Heart left ventricle (tissue), 16 donors: Measurements from ENCODE around the gene POMC. TPM values are rescaled to one million over a fixed set of nuclear protein-coding genes. Genes with fewer than 3 reads are reported as not detected.

Experiments used
- ATAC-seq, 4 donors: fragments of 200-7000 bp; cut with Tn5 transposase; one replicate each; pipeline ENCODE4 v1.9.1; 2020 to 2022; ENCODE audit warnings: moderate library complexity in 4 of 4, mild to moderate bottlenecking in 3 of 4, moderate number of reproducible peaks in 1 of 4
- DNase-seq, 5 donors: peaks; one replicate each; pipeline ENCODE4 v3.0.0-alpha.2; 2020
- H3K27ac ChIP-seq, 12 donors: fragments of 200-600 bp; sonication (generic) in 4 of 12; one replicate each; pipeline versions ENCODE4 v1.5.0 to v1.8.0; 2016 to 2022; ENCODE audit warnings: mild to moderate bottlenecking in 2 of 12
- H3K27me3 ChIP-seq, 9 donors: fragments of 200-600 bp; sonication (generic) in 2 of 9; one replicate each; pipeline versions ENCODE4 v1.5.1 to v1.8.0; 2016 to 2022; ENCODE audit warnings: mild to moderate bottlenecking in 3 of 9
- H3K36me3 ChIP-seq, 9 donors: fragments of 200-600 bp; sonication (generic) in 2 of 9; one replicate each; pipeline versions ENCODE4 v1.5.0 to v1.8.0; 2018 to 2022; ENCODE audit warnings: mild to moderate bottlenecking in 2 of 9
- H3K4me1 ChIP-seq, 12 donors: fragments of 200-600 bp; sonication (generic) in 4 of 12; one replicate each; pipeline versions ENCODE4 v1.5.0 to v1.8.0; 2016 to 2022; ENCODE audit warnings: mild to moderate bottlenecking in 3 of 12
- H3K4me3 ChIP-seq, 12 donors: fragments of 200-600 bp; sonication (generic) in 4 of 12; one replicate each; pipeline versions ENCODE4 v1.5.0 to v1.8.0; 2017 to 2022; ENCODE audit warnings: mild to moderate bottlenecking in 9 of 12, moderate library complexity in 4 of 12
- H3K9me3 ChIP-seq, 12 donors: fragments of 200-600 bp; sonication (generic) in 4 of 12; one replicate each; pipeline versions ENCODE4 v1.5.0 to v1.8.0; 2016 to 2022; ENCODE audit warnings: mild to moderate bottlenecking in 1 of 12
- POLR2A ChIP-seq, 2 donors: fragments of 450-650 bp; IDR thresholded peaks; one replicate each; pipeline ENCODE4 v1.6.1; 2017; ENCODE audit warnings: antibody characterized with exemption in 2 of 2, mild to moderate bottlenecking in 2 of 2, moderate library complexity in 2 of 2
- WGBS, 4 donors: extraction: QIAGEN DNeasy Blood & Tissue Kit in 2 of 4; methylation state at CpG; one replicate each; pipeline versions ENCODE4 v1.1.5 to v1.1.7; 2013 to 2018; 5-methylcytosine and 5-hydroxymethylcytosine counted together
- intact Hi-C, 10 donors: fragments of 100-400 bp; cut with DNase I; formaldehyde crosslinking; loops; one replicate each; pipeline versions ENCODE4 v1.11.1 to v1.14.2; 2022
- polyA plus RNA-seq, 2 donors: library from polyadenylated mRNA; stranded (reverse); fragments of 200-250 nt; gene quantifications; one replicate each; pipeline ENCODE4 v1.2.3, GENCODE V29; 2013
- total RNA-seq, 9 donors: library from RNA; depleted of rRNA in 2 of 9; stranded (reverse); fragments of >200 nt in 2 of 9; fragmentation: NEBNext Ultra II Directional in 3 of 9; extraction: Animal tissue kit (Norgen Biotek cat#: 25700) in 3 of 9; gene quantifications; one replicate each; pipeline versions ENCODE4 v1.1.0 to v1.2.4, GENCODE V29; 2016 to 2023
- TF ChIP-seq, protein P1 (sequence below), 12 donors: fragments of 200-600 bp; sonication (generic) in 4 of 12; IDR thresholded peaks; one replicate each; pipeline versions ENCODE4 v1.5.0 to v1.8.0; 2018 to 2022; ENCODE audit warnings: antibody characterized with exemption in 12 of 12, mild to moderate bottlenecking in 5 of 12
- donor health status: ischemic (EF 13 %, LVEDD 7.1; RV severe dilation, severe dysfunction).
- donor health status: healthy with polysubstance abuse.
- donor health status: DM: no; HTN: yes; CAD: no.
- donor health status: DM: no; HTN: no; CAD: no.
- donor health status: ischemic (EF 25% LVEDD 6.9; RV normal size, moderate dysfunction).
- donor health status: ischemic (EF 25% LVEDD 5.7; RV mildly dilated, moderate dysfunction).
- donor health status: healthy.
- donor health status: DM: yes; HTN: yes; CAD: no.
- donor health status: ischemic (EF 35%, LVEDD 5.7; RV mildly dilated, moderate dysfunction).
- donor health status: nonischemic (EF 11% LVEDD 7.7; RV severe dilation, severe dysfunction).
- donor health status: DM: yes; HTN: yes; CAD: no.
- donor health status: PGD.
- donor health status: ischemic (EF 29% LVEDD 5.4; RV normal size, mild dysfunction).
- donor health status: nonischemic (EF 23%, LVEDD 6.1; RV moderate dilation, normal function).

POMC gene
- total and polyA plus RNA-seq, 11 donors = 0.77 to 8.0 (median 3.0) TPM

DNA sequence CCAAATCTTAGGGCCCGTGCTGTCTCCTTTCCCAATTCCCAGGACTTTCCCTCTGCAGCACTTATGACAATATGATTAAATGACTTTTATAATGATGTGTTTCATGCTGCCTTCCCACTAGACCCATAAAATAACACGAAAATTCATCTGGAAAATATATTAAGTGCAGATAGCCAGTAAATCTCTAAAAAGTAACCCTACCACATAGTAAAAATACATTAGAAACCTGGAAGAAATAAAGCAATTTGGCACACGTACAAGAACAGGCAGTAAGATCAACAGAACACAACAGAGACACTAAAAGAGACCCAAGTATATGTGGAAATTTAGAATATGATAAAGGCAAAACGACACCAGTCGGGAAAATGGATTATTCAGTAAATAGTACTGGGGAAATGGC lies 30.2 kb upstream of the POMC start:
- TF ChIP-seq, protein P1, sequence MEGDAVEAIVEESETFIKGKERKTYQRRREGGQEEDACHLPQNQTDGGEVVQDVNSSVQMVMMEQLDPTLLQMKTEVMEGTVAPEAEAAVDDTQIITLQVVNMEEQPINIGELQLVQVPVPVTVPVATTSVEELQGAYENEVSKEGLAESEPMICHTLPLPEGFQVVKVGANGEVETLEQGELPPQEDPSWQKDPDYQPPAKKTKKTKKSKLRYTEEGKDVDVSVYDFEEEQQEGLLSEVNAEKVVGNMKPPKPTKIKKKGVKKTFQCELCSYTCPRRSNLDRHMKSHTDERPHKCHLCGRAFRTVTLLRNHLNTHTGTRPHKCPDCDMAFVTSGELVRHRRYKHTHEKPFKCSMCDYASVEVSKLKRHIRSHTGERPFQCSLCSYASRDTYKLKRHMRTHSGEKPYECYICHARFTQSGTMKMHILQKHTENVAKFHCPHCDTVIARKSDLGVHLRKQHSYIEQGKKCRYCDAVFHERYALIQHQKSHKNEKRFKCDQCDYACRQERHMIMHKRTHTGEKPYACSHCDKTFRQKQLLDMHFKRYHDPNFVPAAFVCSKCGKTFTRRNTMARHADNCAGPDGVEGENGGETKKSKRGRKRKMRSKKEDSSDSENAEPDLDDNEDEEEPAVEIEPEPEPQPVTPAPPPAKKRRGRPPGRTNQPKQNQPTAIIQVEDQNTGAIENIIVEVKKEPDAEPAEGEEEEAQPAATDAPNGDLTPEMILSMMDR (IDR thresholded peaks at IDR 0.05) = no peak
- TF ChIP-seq POLR2A (IDR thresholded peaks at IDR 0.05) = no peak
- Histone ChIP-seq H3K4me1 (peaks cover 0 to 8% (median 0%) of the 10 kb centered on the region in 12 donors), H3K27me3 (no peaks in the 10 kb centered on the region), H3K4me3 (no peak overlapping the region), H3K9me3 (no peaks in the 10 kb centered on the region), H3K36me3 (no peaks in the 10 kb centered on the region), H3K27ac (no peak overlapping the region)
- DNase-seq (no peak), ATAC-seq (no peak)
- intact Hi-C loops = loop anchor here (5.0 to 10.0 kb wide), 12 partner anchors 61 to 794 kb away; partner anchors contain the start of gene DNAJC27 (in 2 of the 10)
- WGBS, 4 donors = 81 to 85% (median 84%) methylated on average over 5 of the region's 5 CpGs

DNA sequence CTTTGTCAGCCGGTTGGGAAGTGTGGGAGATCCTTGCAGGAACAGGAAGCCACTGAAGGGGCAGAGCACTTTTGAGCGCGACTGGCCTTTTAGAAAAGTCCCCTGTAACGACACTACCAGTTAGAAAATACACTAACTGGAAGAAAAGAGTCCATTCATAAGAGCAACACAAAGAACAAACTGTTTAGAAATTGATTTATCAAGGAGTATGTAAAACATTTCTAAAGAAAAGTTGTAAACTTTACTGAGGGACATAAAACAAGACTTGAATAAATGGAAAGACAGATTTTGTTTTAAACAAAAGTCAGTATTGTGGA lies 29.8 kb upstream of the POMC start:
- no peak for ATAC-seq

DNA sequence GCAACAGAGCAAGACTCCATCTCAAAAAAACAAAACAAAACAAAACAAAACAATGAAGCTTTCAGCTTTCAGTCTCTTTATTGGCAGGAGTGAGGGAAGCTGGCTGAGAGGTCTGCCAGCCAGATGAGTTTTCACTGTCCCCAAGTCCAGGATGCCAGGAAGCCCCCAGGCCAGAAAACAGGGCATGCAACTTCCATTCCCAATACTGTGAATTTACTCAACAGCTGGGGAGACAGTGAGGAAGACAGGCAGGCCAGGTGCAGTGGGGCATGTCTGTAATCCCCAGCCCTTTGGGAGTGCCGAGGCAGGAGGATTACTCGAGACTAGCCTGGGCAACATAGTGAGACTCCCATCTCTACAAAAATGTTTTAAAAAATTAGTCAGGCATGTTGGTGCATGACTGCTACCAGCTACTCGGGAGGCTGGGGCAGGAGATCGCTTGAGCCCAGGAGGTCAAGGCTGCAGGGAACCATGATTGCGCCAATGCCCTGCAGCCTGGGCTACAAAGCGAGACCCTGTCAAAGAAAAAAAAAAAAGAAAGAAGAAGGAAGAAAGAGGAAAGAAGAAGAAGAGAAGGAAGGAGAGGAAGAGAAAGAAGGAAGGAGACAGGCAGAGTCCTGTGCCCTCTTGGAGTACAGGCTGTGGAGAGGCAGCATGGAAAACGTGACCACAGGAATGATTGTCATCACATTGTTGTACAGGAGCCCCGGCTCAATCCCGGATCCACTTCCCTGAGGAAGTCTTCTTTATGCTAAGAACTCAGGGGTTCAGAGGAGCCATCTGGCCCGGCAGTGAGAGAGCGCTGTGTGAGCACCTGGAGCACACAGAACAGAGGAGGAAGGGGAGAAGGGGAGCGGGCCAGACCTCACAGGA lies 29.2 kb upstream of the POMC start:
- WGBS, 4 donors = 61 to 69% (median 64%) methylated on average over 12 of the region's 12 CpGs
- Histone ChIP-seq H3K4me3 (no peak overlapping the region), H3K4me1 (peaks cover 0 to 8% (median 0%) of the 10 kb centered on the region in 12 donors), H3K27me3 (no peaks in the 10 kb centered on the region), H3K36me3 (no peaks in the 10 kb centered on the region), H3K9me3 (no peaks in the 10 kb centered on the region), H3K27ac (no peak overlapping the region)
- intact Hi-C loops = loop anchor here (2.0 to 10.0 kb wide), 15 partner anchors 60 to 793 kb away; partner anchors contain the start of gene DNAJC27 (in 2 of the 10)
- ATAC-seq (no peak), DNase-seq (no peak)
- TF ChIP-seq, protein P1 (IDR thresholded peaks at IDR 0.05) = no peak
- no peak for TF ChIP-seq POLR2A (IDR thresholded peaks at IDR 0.05)

More for the DNA sequence above, 29.8 kb upstream of the POMC start:
- DNase-seq = no peak
- WGBS, 4 donors = 39 to 61% (median 42%) methylated on average over 4 of the region's 4 CpGs
- H3K27me3 ChIP-seq = no peaks in the 10 kb centered on the region
- no peak for TF ChIP-seq POLR2A (IDR thresholded peaks at IDR 0.05)
- TF ChIP-seq, protein P1 (IDR thresholded peaks at IDR 0.05) = no peak
- H3K9me3 ChIP-seq = no peaks in the 10 kb centered on the region
- H3K4me3 ChIP-seq = no peak overlapping the region
- H3K4me1 ChIP-seq = peaks cover 0 to 8% (median 0%) of the 10 kb centered on the region in 12 donors
- no peaks in the 10 kb centered on the region for H3K36me3 ChIP-seq
- intact Hi-C loops = loop anchor here (5.0 to 10.0 kb wide), 12 partner anchors 61 to 793 kb away; partner anchors contain the start of gene DNAJC27 (in 2 of the 10)
- no peak overlapping the region for H3K27ac ChIP-seq

DNA sequence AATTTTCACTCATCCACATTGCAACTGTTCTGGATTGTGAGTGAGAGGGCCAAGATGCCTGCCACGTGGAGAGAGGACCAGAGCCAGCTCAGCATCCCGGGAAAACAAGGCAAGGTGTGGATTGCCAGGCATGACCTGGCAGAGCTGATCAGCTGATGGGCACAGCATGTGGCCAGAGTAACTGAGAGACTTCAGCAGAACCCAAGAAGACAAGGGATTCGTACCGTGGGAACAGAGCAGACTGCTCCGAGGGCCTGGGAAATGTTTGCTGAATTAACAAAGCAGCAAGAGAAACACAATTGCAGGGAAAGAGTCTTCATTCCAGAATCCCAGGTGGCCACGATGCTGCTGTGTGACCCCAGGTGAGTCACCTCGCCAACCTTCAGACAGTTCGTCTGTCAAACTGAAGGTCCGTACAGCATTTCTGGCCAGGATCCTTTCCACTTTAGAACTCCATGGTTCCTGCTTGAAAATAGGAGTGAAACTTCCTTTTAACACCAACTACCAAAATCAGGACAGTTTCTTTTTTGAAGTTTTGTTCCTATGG lies 26.3 kb upstream of the POMC start:
- Histone ChIP-seq H3K27ac (no peak overlapping the region), H3K27me3 (no peaks in the 10 kb centered on the region), H3K4me1 (peaks cover 0 to 8% (median 0%) of the 10 kb centered on the region in 12 donors), H3K4me3 (no peak overlapping the region), H3K9me3 (no peaks in the 10 kb centered on the region), H3K36me3 (no peaks in the 10 kb centered on the region)
- DNase-seq (no peak), ATAC-seq (no peak)
- TF ChIP-seq, protein P1 (IDR thresholded peaks at IDR 0.05) = no peak
- TF ChIP-seq POLR2A (IDR thresholded peaks at IDR 0.05) = no peak
- intact Hi-C loops = loop anchor here (2.0 to 10.0 kb wide), 13 partner anchors 57 to 790 kb away; partner anchors contain the start of gene DNAJC27 (in 2 of the 10)
- WGBS, 4 donors = 86 to 92% (median 88%) methylated on average over 9 of the region's 9 CpGs
